Central memory CD8-positive, alpha-beta T cell (primary cell): ENCODE results near the gene TRIM17.
A peak's percentile ranks its signal among the peaks of the same experiment; 100 is the strongest.

Experiments
- ATAC-seq: fragments of 150-1000 bp; cut with Tn5 transposase; replicated peaks from 2 replicates; pipeline ENCODE4 v1.10.0; 2022; ENCODE audit warnings: mild to moderate bottlenecking, moderate FRiP score, moderate number of reproducible peaks; ENCODE audit not compliant: poor library complexity, severe bottlenecking; ENCODE audit errors: extremely low read depth
- DNase-seq, 2 donors: peaks; one replicate each; pipeline ENCODE4 v3.0.0; 2021; ENCODE audit warnings: low spot score in 2 of 2
- H3K27ac Mint-ChIP-seq: one replicate; pipeline ENCODE4 v1.8.0; 2022; ENCODE audit warnings: low read depth, mild to moderate bottlenecking, moderate library complexity, mixed read lengths
- H3K27me3 Mint-ChIP-seq: one replicate; pipeline ENCODE4 v1.8.0; 2022; ENCODE audit warnings: mixed read lengths
- H3K36me3 Mint-ChIP-seq: one replicate; pipeline ENCODE4 v1.8.0; 2022; ENCODE audit warnings: mild to moderate bottlenecking, moderate library complexity, mixed read lengths; ENCODE audit not compliant: insufficient read depth
- H3K4me1 Mint-ChIP-seq: one replicate; pipeline ENCODE4 v1.8.0; 2022; ENCODE audit warnings: mixed read lengths
- H3K4me3 Mint-ChIP-seq: one replicate; pipeline ENCODE4 v1.8.0; 2022; ENCODE audit warnings: mild to moderate bottlenecking, moderate library complexity, mixed read lengths
- H3K9me3 Mint-ChIP-seq: one replicate; pipeline ENCODE4 v1.8.0; 2022; ENCODE audit warnings: mixed read lengths

The TRIM17 gene

DNA sequence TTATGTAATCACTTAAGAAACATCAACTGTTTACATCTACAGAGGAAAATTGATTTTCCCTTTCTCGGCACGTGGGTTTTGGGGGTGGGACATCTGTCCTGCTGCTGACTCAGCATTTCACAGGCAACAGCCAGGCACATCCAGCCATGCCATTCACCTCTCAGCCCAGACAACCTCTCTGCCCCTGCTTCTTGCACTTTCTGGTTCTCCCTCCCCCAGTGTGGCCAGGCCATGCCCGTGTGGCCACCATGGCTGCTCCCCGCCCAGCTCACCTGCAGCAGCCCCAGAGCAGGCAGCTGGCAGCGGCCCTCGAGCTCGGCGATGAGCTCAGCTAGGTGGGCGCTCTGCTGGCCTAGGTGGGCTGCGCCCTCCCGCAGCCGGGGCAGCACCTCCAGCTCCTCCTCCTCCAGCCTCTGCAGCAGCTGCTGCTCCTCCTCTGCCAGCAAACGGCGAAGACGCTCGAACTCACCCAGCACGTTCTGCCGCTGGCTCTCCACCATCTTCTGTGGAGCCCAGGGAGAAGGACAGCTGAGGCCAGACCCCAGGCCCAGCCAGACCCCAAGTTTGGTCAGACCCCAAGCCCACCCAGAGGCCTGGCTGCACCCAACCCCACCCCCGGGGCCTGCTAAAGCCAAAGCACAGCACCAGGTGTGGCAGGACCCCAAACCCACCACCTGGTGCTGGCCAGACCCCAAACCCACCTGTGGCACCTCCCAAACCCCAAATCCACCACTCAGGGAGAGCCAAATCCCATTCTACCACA is 15.8 kb downstream of the TRIM17 start:
- Mint-ChIP-seq H3K4me3 (no peak overlapping the region), H3K27me3 (no peaks in the 10 kb centered on the region), H3K36me3 (peaks cover 47% of the 10 kb centered on the region), H3K9me3 (no peaks in the 10 kb centered on the region), H3K27ac (peak overlapping the region; percentile 35), H3K4me1 (peaks cover 68% of the 10 kb centered on the region)
- no peak for DNase-seq
- no peak for ATAC-seq

DNA sequence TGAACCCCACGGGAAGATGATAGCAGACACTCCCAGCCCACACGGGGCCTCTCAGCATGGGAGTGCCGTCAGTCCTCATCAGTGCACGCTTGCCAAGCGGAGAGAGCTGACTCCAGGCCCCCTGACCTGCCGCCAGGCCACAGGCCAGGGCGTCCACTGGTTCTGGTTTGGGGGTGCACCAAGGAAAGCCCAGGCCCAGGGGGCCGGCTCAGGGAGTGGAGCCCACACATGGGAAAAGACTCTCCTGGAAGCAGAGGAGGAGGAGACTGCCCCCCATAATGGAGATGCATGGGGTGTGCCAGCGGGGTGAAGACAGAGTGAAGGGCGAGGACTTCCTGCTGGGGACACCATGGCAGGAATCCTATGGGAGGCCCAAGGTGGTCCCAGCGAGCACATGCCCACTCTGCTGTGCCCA is 16.4 kb downstream of the TRIM17 start:
- DNase-seq = no peak
- no peak overlapping the region for H3K27ac Mint-ChIP-seq

DNA sequence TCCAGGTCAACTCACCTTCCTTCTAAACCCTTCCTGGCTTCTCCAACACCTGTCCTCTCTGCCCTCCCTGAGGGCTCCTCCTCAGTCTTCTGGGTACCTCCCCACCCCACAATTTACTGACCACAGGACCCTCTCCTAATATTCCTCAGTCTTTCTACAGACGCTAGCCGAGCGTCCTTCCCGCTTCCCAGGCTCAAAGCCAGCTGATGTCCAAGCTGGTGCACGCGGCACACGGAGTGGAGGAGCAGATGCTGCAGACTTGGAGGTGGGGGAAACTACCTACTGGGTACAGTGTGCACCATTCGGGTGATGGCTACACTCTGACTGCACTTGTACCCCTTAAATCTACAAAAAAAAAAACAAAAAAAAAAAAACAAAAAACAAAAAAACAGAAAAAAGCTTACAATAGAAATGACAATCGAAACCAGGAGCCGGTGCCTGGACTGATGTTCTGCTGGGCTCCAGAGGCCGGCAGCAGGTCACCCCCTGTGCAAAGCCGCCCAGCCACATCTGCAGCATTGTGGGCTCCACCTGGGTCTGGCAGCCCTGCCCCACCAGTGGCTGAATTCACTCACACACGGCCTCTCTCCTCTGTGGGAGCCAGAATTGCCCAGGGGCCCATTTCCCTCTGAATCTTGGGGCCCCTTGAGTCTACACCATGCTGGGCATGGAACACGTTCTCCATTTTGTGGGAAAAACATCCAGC is 17.0 kb downstream of the TRIM17 start:
- ATAC-seq = no peak
- DNase-seq = no peak
- peaks cover 48% of the 10 kb centered on the region for H3K36me3 Mint-ChIP-seq
- H3K4me3 Mint-ChIP-seq = no peak overlapping the region
- no peak overlapping the region for H3K27ac Mint-ChIP-seq
- H3K9me3 Mint-ChIP-seq = no peaks in the 10 kb centered on the region
- H3K4me1 Mint-ChIP-seq = peaks cover 56% of the 10 kb centered on the region
- no peaks in the 10 kb centered on the region for H3K27me3 Mint-ChIP-seq

More for the DNA sequence above, 16.4 kb downstream of the TRIM17 start:
- Mint-ChIP-seq H3K4me1 (peaks cover 62% of the 10 kb centered on the region), H3K9me3 (no peaks in the 10 kb centered on the region), H3K4me3 (no peak overlapping the region), H3K27me3 (no peaks in the 10 kb centered on the region), H3K36me3 (peaks cover 47% of the 10 kb centered on the region)
- ATAC-seq = no peak

DNA sequence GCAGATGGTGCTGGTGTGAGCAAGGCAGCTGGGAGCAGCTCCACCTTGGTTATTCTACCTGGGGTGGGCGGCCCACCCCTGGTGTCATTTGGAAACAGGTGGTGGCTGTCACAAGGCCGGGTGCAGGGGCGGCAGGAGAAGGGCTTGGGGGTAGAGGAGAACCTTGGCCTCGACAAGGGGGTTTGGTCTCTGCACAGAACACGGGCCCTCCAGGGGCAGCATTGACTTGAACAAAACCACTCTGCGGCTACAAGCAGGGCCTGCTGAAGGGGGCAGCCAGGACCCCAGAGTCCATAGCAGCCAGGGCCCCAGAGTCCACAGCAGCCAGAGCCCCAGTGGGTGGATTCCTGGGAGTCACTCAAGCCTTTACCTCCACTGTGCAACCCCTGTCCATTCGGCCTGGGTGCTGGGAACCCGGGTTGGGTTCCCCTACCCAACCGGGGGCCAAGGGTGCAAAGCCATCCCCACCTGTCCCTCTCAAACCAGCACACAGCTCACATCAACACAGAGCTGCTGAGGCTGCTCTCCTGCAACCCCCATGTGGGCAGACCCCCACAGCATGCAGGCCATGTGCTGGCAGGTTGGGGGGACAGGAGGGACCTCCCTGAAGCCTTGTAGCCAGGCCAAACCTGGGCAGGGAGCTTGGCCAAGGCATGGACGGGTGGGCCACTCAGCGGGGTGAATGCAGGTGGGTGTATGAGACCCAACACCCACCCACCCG is 17.8 kb downstream of the TRIM17 start:
- Mint-ChIP-seq H3K4me3 (no peak overlapping the region), H3K36me3 (peaks cover 45% of the 10 kb centered on the region), H3K27me3 (no peaks in the 10 kb centered on the region)

DNA sequence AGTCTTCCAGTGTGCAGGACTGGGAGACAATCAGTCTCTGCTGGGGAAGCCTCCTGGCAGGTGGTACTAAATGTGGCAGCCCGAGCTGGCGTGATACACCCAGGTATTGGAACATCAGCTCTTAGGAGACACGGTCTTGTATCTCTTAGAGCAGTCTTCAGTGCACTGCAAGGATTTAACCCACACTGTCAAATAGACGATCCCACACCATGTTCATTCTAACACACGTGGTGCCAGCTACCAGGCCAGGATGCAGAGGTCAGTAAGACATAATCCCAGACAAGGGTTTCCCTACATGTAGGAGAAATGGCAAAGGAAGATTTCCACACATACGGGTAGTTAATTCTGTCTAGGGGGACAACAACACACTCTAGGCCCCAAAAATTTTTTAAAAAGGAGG is 18.7 kb downstream of the TRIM17 start:
- Mint-ChIP-seq H3K4me1 (peaks cover 39% of the 10 kb centered on the region), H3K27me3 (no peaks in the 10 kb centered on the region), H3K36me3 (peaks cover 43% of the 10 kb centered on the region), H3K9me3 (no peaks in the 10 kb centered on the region), H3K4me3 (no peak overlapping the region), H3K27ac (peak overlapping the region; percentile 67)
- ATAC-seq (no peak), DNase-seq (no peak)

More for the DNA sequence above, 17.8 kb downstream of the TRIM17 start:
- Mint-ChIP-seq H3K9me3 (no peaks in the 10 kb centered on the region), H3K27ac (no peak overlapping the region), H3K4me1 (peaks cover 48% of the 10 kb centered on the region)
- ATAC-seq (no peak), DNase-seq (no peak)

DNA sequence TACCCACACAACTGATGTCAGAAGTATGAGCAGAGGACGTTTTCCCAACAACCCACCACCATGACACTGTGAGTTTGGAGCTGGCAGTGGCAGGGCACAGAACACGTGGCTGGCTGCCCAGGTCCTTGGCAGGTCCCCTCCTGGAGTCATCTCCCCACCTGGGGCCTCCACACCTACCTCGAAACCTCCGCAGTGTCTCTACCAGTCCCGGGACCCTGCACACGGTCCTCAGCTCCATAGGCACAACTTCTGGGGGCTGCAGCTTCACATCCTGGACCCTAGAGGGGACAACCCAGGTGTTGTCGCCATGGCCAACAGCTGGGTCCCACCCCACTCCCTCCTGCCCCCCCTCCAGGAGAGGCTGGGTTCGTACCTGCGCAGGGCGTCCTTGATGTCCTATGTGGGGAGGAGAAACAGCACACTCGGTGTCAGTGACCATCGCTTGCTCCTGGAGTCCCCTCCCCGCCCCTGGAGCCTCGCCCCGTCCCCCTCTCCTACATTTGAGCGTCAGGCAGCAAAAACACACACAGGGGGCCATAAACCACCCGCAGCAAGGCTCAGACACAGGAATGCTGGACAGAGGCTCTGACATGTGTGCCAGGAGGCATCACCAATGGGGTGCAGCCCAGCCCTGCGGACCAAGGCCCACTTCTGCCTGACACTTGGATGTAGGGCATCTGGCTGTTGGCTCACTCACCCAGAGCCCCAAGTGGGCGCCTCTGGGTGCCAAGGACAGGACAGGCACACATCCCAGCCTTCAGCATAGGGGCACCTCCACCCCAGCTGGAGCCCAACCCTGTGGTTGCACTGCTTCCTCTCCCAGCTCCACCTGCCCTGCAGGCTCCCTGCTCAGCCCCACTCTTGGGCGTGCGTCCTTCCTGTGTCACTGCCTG is 19.6 kb downstream of the TRIM17 start:
- DNase-seq (no peak), ATAC-seq (no peak)
- Mint-ChIP-seq H3K4me3 (no peak overlapping the region), H3K36me3 (peaks cover 38% of the 10 kb centered on the region), H3K27ac (peak overlapping the region; percentile 67), H3K9me3 (no peaks in the 10 kb centered on the region), H3K27me3 (no peaks in the 10 kb centered on the region), H3K4me1 (peaks cover 29% of the 10 kb centered on the region)

DNA sequence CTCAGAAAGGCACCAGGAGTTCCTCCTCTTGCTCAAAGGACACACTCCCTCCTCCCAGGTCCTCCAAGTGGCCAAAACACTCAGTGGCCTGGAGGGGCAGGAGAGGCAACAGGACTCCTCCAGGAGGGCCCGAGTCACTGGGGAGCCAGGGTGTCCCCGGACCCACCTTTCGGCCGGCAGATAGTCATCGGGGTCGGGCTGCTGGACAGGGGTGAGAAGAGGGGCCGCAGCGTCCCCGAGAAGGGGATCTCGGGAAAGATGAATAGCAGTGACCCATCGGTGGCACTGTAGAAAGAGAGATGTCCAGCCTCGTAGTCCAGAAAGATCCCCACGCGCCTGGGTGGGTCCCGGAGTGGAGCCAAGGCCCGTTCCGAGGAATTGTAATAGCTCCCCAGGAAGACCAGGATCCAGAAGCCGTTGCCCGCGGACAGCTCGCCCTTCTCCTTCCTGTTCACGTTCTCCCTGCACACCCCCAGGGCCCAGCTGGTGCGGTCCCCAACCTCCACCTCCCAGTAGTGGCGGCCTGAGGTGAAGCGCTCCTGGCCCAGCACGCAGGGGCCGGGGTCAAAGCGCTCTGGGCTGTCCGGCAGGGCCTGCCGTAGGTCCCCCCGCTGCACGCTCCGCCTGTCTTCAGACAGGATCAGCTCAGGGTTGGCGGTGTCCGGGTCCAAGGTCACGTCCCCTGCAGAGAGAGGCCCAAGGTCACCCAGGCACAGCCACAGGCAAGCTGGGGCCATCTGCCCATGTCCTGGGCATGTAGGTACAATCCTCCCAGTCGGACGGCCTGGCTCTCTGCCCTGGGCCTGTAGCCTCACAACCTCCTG is 21.9 kb downstream of the TRIM17 start:
- DNase-seq (no peak), ATAC-seq (no peak)
- H3K27me3 Mint-ChIP-seq = no peaks in the 10 kb centered on the region
- peaks cover 13% of the 10 kb centered on the region for H3K4me1 Mint-ChIP-seq
- H3K27ac Mint-ChIP-seq = no peak overlapping the region
- H3K9me3 Mint-ChIP-seq = no peaks in the 10 kb centered on the region
- no peak overlapping the region for H3K4me3 Mint-ChIP-seq
- H3K36me3 Mint-ChIP-seq = peaks cover 30% of the 10 kb centered on the region

DNA sequence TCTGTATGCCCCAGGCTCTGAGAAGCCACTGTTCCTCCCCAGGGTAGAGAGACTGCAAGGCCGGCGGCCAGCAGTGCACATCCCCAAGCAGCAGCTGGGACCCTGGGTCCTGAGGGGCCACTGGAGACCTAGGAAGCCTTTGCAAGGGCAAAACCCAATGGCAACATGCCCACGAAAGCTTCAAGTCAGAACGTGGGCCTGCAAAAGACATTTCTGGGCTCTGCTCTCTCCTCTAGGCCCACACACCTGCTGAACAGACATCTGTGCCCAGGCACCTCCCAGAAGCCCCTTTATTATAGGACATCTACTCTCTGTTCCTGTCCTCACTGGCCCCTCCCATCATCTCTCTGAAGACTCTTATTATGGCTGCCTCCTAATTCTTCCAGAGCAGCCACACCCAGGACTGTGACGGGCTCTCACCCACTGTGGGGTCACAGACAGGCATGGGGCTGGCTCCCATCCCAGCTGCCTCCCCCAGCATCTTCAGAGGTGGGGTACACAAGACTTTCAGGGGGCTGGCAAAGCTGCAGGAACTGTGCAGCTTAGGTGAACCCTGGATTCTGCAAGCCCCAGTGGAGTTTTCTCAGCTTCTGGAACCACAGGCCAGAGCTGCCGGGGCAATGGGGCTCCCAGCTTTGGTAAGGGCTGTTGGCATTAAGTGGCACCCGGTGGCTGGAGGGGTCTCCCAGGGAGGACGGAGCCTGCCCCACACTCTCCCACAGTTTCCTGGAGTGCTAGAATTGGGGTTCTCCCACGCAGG is 22.7 kb downstream of the TRIM17 start:
- ATAC-seq = no peak
- no peak overlapping the region for H3K27ac Mint-ChIP-seq
- peaks cover 9% of the 10 kb centered on the region for H3K4me1 Mint-ChIP-seq

DNA sequence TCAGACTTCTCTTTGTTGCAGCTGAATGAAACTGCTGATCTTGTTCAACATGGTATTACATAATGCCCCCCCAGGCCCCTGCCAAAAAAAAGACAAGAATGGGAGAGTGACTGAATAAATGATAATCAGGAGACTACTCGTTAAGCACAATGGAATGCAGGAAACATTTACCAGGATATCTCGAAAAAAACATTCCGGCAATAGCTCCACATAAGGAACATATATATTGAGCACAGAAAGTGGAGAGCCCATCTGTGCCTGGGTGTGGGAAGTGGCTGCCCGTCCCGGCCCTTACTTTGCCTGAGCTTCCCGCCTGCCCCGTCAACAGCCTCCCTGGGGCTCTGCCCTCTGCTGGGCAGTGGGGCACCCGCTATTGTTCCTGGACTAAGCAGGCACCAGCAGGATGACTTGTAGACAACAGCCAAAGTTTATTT is 23.4 kb downstream of the TRIM17 start:
- DNase-seq (no peak), ATAC-seq (no peak)
- peaks cover 25% of the 10 kb centered on the region for H3K36me3 Mint-ChIP-seq
- peaks cover 9% of the 10 kb centered on the region for H3K4me1 Mint-ChIP-seq
- no peak overlapping the region for H3K27ac Mint-ChIP-seq
- no peak overlapping the region for H3K4me3 Mint-ChIP-seq
- H3K9me3 Mint-ChIP-seq = no peaks in the 10 kb centered on the region
- no peaks in the 10 kb centered on the region for H3K27me3 Mint-ChIP-seq

More for the DNA sequence above, 22.7 kb downstream of the TRIM17 start:
- Mint-ChIP-seq H3K4me3 (no peak overlapping the region), H3K36me3 (peaks cover 27% of the 10 kb centered on the region), H3K9me3 (no peaks in the 10 kb centered on the region), H3K27me3 (no peaks in the 10 kb centered on the region)
- no peak for DNase-seq

DNA sequence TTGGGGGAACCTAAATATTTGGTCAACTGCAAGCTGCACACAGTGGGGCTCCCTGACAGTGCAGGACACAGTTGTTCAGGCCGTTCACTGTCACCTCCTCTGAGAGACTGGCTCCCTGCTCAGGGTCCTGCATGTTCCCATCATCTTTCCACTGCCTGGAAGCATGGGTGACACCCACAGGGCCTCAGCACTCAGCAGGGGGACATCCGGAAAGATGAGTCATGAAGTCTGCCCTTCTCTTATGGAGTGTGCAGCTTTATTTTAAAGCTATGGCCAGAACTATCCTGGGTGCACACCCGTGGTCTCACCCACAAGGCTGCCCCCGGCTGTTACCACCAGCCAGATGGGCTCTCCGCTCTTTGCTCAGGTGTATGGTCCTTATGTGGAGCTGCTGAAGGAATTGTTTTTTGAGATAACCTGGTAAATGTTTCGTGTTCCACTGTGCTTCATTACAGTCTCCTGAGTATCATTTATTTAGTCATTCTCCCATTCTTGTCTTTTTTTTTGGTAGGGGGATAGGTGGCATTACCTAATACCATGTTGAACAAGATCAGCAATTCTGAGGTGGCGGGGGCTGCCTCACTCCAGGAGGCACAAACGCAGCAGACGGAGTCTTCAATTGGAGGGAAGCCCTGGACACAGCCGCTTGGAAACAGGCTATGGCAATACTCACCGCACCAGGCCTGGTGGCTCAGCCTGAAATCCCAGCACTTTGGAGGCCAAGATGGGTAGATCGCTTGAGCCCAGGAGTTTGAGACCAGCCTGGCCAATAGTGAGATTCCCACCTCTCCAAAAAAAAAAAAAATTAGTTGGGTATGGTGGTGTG is 24.3 kb downstream of the TRIM17 start:
- DNase-seq (no peak), ATAC-seq (no peak)
- Mint-ChIP-seq H3K4me1 (peaks cover under 1% of the 10 kb centered on the region), H3K4me3 (no peak overlapping the region), H3K27ac (no peak overlapping the region), H3K36me3 (peaks cover 21% of the 10 kb centered on the region), H3K27me3 (no peaks in the 10 kb centered on the region), H3K9me3 (no peaks in the 10 kb centered on the region)
